Measurements from ENCODE around the gene EFNB1. TPM values are rescaled to one million over a fixed set of nuclear protein-coding genes. Genes with fewer than 3 reads are reported as not detected.

EFNB1 gene
- total RNA-seq, 1 donor from 2014 or later = 5.9 TPM

DNA sequence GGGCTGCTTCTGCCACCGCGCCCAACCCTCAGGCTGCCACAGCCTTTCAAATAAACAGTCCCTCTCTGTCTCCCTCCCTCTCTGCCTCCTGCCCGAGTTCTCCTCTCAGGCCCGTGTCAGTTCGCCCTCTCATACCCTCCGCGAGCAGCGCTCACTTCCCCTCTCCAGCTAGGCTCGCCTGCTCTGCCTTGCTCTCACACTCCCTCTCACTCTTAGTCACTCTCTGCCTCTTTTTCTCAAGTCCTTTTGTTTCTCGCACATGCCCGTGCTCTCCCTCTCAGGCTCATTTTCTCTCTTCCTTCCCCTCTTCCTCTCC lies 3.2 kb downstream of the EFNB1 start:
- peak overlapping the region; percentile 81 for H3K4me3 Mint-ChIP-seq (ENCODE audit: unreplicated experiment)
- peaks cover 7% of the 10 kb centered on the region for H3K4me1 Mint-ChIP-seq (ENCODE audit: low read depth, unreplicated experiment)
- H3K27me3 Mint-ChIP-seq (ENCODE audit: unreplicated experiment) = peaks cover 8% of the 10 kb centered on the region
- no peaks in the 10 kb centered on the region for H3K36me3 Mint-ChIP-seq (ENCODE audit: unreplicated experiment)
- TF ChIP-seq, protein P1, sequence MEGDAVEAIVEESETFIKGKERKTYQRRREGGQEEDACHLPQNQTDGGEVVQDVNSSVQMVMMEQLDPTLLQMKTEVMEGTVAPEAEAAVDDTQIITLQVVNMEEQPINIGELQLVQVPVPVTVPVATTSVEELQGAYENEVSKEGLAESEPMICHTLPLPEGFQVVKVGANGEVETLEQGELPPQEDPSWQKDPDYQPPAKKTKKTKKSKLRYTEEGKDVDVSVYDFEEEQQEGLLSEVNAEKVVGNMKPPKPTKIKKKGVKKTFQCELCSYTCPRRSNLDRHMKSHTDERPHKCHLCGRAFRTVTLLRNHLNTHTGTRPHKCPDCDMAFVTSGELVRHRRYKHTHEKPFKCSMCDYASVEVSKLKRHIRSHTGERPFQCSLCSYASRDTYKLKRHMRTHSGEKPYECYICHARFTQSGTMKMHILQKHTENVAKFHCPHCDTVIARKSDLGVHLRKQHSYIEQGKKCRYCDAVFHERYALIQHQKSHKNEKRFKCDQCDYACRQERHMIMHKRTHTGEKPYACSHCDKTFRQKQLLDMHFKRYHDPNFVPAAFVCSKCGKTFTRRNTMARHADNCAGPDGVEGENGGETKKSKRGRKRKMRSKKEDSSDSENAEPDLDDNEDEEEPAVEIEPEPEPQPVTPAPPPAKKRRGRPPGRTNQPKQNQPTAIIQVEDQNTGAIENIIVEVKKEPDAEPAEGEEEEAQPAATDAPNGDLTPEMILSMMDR (IDR thresholded peaks at IDR 0.05; ENCODE audit: partially characterized antibody, unreplicated experiment) = no peak
- no peak overlapping the region for H3K27ac Mint-ChIP-seq (ENCODE audit: unreplicated experiment)
- peaks cover 2% of the 10 kb centered on the region for H3K9me3 Mint-ChIP-seq (ENCODE audit: unreplicated experiment)
- DNase-seq = no peak

DNA sequence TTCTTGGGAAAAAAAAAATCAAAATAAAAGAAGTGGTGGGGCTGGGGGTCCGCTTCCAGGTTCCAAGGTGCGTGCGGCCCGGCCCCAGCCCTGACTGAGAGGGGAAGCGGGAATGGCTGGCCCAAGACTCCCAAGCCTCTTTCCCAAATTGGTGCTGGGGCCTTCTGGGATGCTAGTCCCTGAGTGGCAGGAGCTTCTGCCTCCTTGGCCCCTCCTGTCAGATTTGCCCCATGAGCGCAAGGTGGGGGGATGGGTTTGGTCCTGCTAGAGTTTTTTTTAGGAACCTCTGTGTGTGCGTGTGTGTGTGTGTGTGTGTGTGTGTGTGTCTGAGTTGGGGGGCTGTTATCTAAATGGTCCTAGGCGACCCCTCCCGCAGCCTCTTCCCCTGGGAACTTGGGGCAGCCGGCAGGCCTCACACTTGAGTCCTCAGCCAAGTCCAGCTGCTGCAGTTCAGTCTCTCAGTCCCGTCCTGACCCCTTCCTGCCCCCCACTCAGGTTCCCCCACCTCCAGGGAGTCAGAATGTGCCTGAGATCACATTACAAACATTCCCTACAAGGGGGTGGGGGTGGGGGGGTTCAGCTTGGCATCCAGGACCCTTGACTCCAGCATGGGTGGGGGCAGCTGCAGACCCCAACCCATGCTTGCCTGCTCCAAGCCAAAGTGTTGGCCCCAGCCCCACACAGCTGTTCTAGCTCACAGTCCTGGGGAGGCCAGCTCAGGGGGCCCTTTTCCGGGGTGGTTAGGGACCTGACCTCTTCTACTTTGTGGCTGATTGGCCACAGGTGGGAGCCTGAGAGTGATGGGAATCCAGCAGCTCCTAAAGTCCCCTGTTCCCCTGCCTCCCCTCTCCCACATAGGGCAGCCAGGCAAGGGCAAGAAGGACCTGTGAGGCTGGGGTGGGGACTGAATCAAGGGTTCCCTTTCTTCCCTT lies 4.0 kb downstream of the EFNB1 start:
- H3K36me3 Mint-ChIP-seq (ENCODE audit: unreplicated experiment) = no peaks in the 10 kb centered on the region
- H3K9me3 Mint-ChIP-seq (ENCODE audit: unreplicated experiment) = peaks cover 2% of the 10 kb centered on the region
- H3K4me3 Mint-ChIP-seq (ENCODE audit: unreplicated experiment) = peak overlapping the region; percentile 81
- peaks cover 6% of the 10 kb centered on the region for H3K27me3 Mint-ChIP-seq (ENCODE audit: unreplicated experiment)
- TF ChIP-seq, protein P1 (IDR thresholded peaks at IDR 0.05; ENCODE audit: partially characterized antibody, unreplicated experiment) = no peak
- peaks cover 7% of the 10 kb centered on the region for H3K4me1 Mint-ChIP-seq (ENCODE audit: low read depth, unreplicated experiment)
- DNase-seq = no peak
- no peak overlapping the region for H3K27ac Mint-ChIP-seq (ENCODE audit: unreplicated experiment)

DNA sequence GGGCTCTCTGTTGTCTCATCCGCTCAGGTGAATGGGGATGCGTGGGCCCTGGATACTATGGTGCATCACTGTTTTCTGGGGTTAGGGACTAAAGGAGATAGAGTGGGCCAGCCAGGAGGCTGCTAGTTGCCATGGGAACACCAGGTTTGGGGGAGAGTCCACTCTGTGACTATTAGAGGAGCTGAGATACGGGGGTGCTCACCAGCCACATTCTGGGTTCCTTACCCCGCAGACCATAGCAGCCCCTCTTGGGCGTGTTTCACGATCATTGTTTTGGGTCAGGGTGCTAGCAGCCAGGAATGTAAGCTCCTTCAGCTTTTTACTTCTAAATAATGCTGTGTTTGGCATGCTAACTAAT lies 4.6 kb downstream of the EFNB1 start:
- no peak for DNase-seq
- Mint-ChIP-seq H3K4me1 (ENCODE audit: low read depth, unreplicated experiment) (peaks cover 7% of the 10 kb centered on the region), H3K36me3 (ENCODE audit: unreplicated experiment) (no peaks in the 10 kb centered on the region), H3K9me3 (ENCODE audit: unreplicated experiment) (peaks cover 2% of the 10 kb centered on the region), H3K27me3 (ENCODE audit: unreplicated experiment) (peaks cover 6% of the 10 kb centered on the region), H3K27ac (ENCODE audit: unreplicated experiment) (no peak overlapping the region), H3K4me3 (ENCODE audit: unreplicated experiment) (no peak overlapping the region)
- TF ChIP-seq, protein P1 (IDR thresholded peaks at IDR 0.05; ENCODE audit: partially characterized antibody, unreplicated experiment) = no peak

DNA sequence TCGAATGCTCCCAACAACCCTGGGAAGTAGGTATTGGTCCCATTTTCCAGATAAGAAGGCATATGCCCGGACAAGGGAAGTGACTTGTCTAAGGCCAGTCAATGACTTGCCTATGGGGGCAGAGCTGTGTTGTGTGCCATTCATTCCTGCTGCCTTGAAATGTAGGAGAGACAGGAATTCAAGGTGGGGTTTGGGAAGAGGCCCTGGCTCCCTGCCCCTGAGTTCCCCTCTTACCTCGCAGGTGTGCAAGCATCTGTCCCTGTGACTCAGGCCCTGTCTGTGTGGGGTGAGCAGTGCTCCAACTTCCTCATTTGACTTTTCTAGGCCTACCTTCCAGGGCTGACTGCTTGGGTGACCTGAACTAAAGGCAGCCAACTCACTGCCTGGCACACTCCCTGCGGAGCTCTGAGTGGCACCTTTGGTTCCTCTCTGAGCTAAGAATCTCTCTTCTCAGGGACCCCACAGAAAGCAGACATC lies 5.1 kb downstream of the EFNB1 start:
- Mint-ChIP-seq H3K4me3 (ENCODE audit: unreplicated experiment) (no peak overlapping the region), H3K4me1 (ENCODE audit: low read depth, unreplicated experiment) (peaks cover 7% of the 10 kb centered on the region), H3K27ac (ENCODE audit: unreplicated experiment) (no peak overlapping the region), H3K9me3 (ENCODE audit: unreplicated experiment) (peaks cover 2% of the 10 kb centered on the region), H3K36me3 (ENCODE audit: unreplicated experiment) (no peaks in the 10 kb centered on the region), H3K27me3 (ENCODE audit: unreplicated experiment) (peaks cover 6% of the 10 kb centered on the region)
- no peak for DNase-seq
- TF ChIP-seq, protein P1 (IDR thresholded peaks at IDR 0.05; ENCODE audit: partially characterized antibody, unreplicated experiment) = no peak

Data from glutamatergic neuron (in vitro differentiated cells).